Activated T-helper 1 cell treated with anti-CD3 and anti-CD28 coated beads, Interleukin-12 subunit alpha, Interleukin-12 subunit beta, Interleukin-2, Interleukin-4 antibody, amounts not matched to agents 30 ng/mL and 10 ng/mL and 1 ng/mL, durations not matched to agents 14 hours and 24 hours and 36 hours (primary cell): Measurements from ENCODE around the gene GPX5. TPM values are rescaled to one million over a fixed set of nuclear protein-coding genes. Genes with fewer than 3 reads are reported as not detected.
"Not testable (repeated sequence)": the region's sequence is repeated elsewhere in the genome, so short reads cannot be mapped to it uniquely, and the experiment has no call there.

ENCODE experiments used
- DNase-seq: peaks from one replicate; pipeline ENCODE4 v3.0.0; 2021; ENCODE audit warnings: low spot score
- H3K27ac Mint-ChIP-seq: one replicate; pipeline ENCODE4 v1.8.0; 2021; ENCODE audit warnings: mild to moderate bottlenecking, mixed read lengths
- H3K27me3 Mint-ChIP-seq: one replicate; pipeline ENCODE4 v1.8.0; 2022; ENCODE audit warnings: mild to moderate bottlenecking, moderate library complexity, mixed read lengths; ENCODE audit not compliant: insufficient read depth
- H3K36me3 Mint-ChIP-seq: one replicate; pipeline ENCODE4 v1.8.0; 2021; ENCODE audit warnings: low read depth, mixed read lengths
- H3K4me1 Mint-ChIP-seq: one replicate; pipeline ENCODE4 v1.8.0; 2021; ENCODE audit warnings: low read depth, mixed read lengths
- H3K4me3 Mint-ChIP-seq: one replicate; pipeline ENCODE4 v1.8.0; 2021; ENCODE audit warnings: mild to moderate bottlenecking, moderate library complexity, mixed read lengths
- H3K9me3 Mint-ChIP-seq: one replicate; pipeline ENCODE4 v1.8.0; 2021; ENCODE audit warnings: mixed read lengths
- intact Hi-C: fragments of 100-400 bp; cut with micrococcal nuclease; formaldehyde crosslinking; loops from one replicate; pipeline ENCODE4 v1.15.1; 2024
- total RNA-seq: library from RNA; stranded (reverse); gene quantifications from 2 replicates; pipeline ENCODE4 v1.2.3, GENCODE V29; 2022

The GPX5 gene
- total RNA-seq, 1 donor from 2014 or later = not detected

- intact Hi-C loops = no loop called here
- H3K9me3 Mint-ChIP-seq = no peaks in the 10 kb centered on the region
Observed at GRCh38 chr6:28530777-28531176, 5.1 kb downstream of the GPX5 start.

DNA sequence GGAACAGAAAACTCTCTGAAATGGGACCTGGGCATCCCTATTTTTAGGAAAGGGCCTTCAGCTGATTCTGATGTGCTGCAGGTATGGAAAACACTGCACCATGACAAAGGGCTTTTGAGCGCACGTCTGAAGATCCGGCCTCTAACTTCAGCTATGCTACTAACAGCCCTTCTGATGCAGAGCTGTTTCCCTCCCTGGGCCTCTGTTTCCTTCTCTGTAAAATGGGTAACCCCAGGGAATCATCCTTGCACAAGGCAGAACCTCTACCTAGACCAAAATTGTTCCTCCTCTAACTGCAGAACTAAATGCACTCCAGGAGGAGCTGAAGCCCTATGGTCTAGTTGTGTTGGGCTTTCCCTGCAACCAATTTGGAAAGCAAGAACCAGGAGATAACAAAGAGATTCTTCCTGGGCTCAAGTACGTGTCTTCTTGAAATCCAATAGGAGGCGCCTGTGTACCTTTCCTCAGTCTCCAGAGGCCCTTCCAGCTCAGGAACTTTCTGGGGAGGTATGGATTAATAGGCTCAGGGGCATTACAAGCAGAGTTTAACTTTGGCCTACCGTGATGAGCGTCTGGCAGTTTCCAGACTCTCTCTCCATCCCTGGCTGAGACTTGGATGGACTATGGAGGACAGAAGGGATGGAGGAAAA lies 5.9 kb downstream of the GPX5 start:
- Mint-ChIP-seq H3K27me3 (peaks cover 39% of the 10 kb centered on the region), H3K4me3 (no peak overlapping the region), H3K27ac (no peak overlapping the region), H3K4me1 (peaks cover under 1% of the 10 kb centered on the region), H3K36me3 (no peaks in the 10 kb centered on the region), H3K9me3 (no peaks in the 10 kb centered on the region)
- no peak for DNase-seq
- intact Hi-C loops = no loop called here

More at GRCh38 chr6:28530777-28531176, 5.1 kb downstream of the GPX5 start:
- peaks cover 40% of the 10 kb centered on the region for H3K27me3 Mint-ChIP-seq
- H3K4me1 Mint-ChIP-seq = peaks cover 3% of the 10 kb centered on the region
- no peaks in the 10 kb centered on the region for H3K36me3 Mint-ChIP-seq
- no peak overlapping the region for H3K27ac Mint-ChIP-seq
- H3K4me3 Mint-ChIP-seq = no peak overlapping the region
- DNase-seq = no peak

DNA sequence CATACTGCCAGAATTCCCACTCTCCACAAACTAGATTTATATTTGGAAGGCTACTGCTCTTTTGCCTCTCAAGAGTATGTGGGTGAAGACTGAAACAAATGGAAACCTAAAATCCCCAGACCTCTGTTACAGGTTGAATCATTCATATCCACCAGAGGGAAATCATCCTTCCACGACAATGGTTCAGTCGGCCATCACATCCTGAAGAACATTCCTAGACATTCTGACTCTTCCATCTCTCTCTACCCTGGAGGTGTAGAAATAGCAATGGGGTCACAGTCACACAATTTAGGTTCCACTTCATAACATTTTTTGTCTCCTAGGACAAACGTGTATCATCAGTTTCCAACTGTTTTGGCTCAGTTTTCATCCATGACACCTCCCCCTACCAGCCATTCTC lies 8.6 kb downstream of the GPX5 start:
- intact Hi-C loops = no loop called here

GRCh38 chr6:28534875-28535274 lies 9.2 kb downstream of the GPX5 start:
- intact Hi-C loops = no loop called here

More for the DNA sequence above, 8.6 kb downstream of the GPX5 start:
- H3K4me1 Mint-ChIP-seq = peaks cover 7% of the 10 kb centered on the region
- no peak overlapping the region for H3K27ac Mint-ChIP-seq
- no peaks in the 10 kb centered on the region for H3K36me3 Mint-ChIP-seq
- DNase-seq = no peak
- no peak overlapping the region for H3K4me3 Mint-ChIP-seq
- no peaks in the 10 kb centered on the region for H3K9me3 Mint-ChIP-seq
- H3K27me3 Mint-ChIP-seq = peaks cover 39% of the 10 kb centered on the region

DNA sequence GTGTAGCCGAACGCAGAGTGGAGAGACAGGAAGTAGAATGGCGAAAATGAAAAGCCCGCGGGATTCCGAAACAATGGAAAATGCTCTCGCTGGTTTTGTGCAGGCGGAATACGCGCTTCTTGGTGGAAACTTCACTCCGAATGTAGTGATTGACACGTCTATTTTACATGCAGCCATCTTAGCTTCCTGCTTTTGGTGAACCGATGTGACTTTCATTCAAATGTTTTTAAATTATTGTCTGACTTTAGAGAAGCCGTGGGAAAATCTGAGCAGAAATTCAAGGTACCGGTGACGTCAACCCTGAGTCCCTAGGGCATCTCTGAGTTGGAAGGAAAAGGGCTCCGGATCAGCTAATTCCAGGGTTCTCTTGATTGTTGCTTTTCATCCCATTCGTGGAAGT lies 11.4 kb downstream of the GPX5 start:
- DNase-seq = no peak
- Mint-ChIP-seq H3K4me1 (peaks cover 8% of the 10 kb centered on the region), H3K9me3 (peaks cover 8% of the 10 kb centered on the region), H3K36me3 (no peaks in the 10 kb centered on the region), H3K4me3 (peak overlapping the region; percentile 53), H3K27ac (no peak overlapping the region), H3K27me3 (peaks cover 45% of the 10 kb centered on the region)
- intact Hi-C loops = no loop called here

More at GRCh38 chr6:28534875-28535274, 9.2 kb downstream of the GPX5 start:
- peaks cover 39% of the 10 kb centered on the region for H3K27me3 Mint-ChIP-seq
- H3K9me3 Mint-ChIP-seq = no peaks in the 10 kb centered on the region
- DNase-seq = no peak
- peaks cover 7% of the 10 kb centered on the region for H3K4me1 Mint-ChIP-seq
- H3K36me3 Mint-ChIP-seq = no peaks in the 10 kb centered on the region
- no peak overlapping the region for H3K4me3 Mint-ChIP-seq
- no peak overlapping the region for H3K27ac Mint-ChIP-seq

- intact Hi-C loops = no loop called here
- Mint-ChIP-seq H3K27me3 (peaks cover 49% of the 10 kb centered on the region), H3K27ac (no peak overlapping the region), H3K36me3 (no peaks in the 10 kb centered on the region), H3K4me3 (no peak overlapping the region), H3K4me1 (peaks cover 14% of the 10 kb centered on the region), H3K9me3 (peaks cover 8% of the 10 kb centered on the region)
- no peak for DNase-seq
Observed at GRCh38 chr6:28537509-28538140, 11.9 kb downstream of the GPX5 start.

DNA sequence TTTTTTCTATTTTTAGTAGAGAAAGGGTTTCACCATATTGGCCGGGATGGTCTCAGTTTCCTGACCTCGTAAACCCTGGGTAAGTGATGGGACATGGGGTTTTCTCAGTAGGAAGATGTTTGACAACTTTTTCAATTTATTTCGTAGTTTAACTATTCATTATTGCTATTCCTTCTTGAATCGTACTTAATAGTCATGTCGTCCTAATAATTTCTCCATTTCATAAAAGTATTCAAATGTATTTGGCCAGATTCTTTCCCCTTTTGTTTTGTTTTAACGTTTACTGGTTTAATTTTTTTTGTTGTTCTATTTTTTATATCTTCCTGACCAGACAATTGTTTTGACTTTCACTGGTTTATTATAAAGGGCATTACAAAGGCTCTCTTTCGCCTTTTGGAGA lies 16.3 kb downstream of the GPX5 start:
- intact Hi-C loops = loop anchor here (1.0 to 5.0 kb wide), 4 partner anchors 45 to 400 kb away; partner anchors contain the start of gene ZSCAN12
- Mint-ChIP-seq H3K27ac (no peak overlapping the region), H3K4me1 (peaks cover 31% of the 10 kb centered on the region), H3K4me3 (peak overlapping the region; percentile 77), H3K36me3 (no peaks in the 10 kb centered on the region), H3K9me3 (peaks cover 8% of the 10 kb centered on the region), H3K27me3 (peaks cover 50% of the 10 kb centered on the region)
- no peak for DNase-seq

DNA sequence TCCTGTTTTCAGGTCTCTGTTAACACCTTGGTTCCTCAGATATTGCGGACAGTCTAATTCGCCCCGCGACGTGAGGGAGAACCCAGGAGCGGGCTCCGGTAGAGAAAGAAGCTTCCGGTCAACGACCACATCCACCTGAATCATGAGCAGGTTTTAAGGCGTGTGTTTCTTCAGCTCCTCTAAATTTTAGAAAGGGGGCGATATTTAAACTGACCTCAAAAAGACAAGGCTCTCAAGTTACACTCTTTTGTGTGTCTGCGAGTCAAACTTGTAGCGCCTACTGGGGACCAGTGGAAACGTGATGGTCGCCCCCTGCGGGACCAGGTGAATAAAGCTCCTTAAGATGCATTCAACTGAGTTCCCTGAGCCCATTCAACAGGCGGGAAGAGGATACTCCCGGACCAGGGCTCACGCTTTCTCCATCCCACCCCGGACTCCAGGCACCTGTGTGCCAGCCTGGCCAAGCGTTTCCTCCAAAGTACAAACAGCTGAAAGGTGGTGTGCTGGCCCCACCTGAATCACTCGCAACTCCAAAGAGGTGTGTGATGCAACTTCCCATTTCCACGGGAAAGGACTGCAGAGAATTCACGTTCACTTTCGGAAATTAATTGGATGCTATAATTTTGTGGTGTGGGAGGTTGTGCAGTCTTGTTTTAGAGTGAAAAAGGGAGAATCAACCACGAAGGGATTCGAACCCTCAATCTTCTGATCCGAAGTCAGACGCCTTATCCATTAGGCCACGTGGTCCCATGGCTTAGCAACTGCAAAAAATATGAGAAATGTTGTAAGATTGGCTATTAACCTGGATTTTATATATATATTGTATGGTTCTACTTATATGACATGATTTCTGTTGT lies 17.0 kb downstream of the GPX5 start:
- Mint-ChIP-seq H3K4me3 (peak overlapping the region; percentile 77), H3K36me3 (no peaks in the 10 kb centered on the region), H3K27me3 (peaks cover 44% of the 10 kb centered on the region), H3K27ac (peak overlapping the region; percentile 44), H3K9me3 (peaks cover 8% of the 10 kb centered on the region), H3K4me1 (peaks cover 28% of the 10 kb centered on the region)
- peak; percentile 18 for DNase-seq
- intact Hi-C loops = loop anchor here (1.0 to 5.0 kb wide), 6 partner anchors 44 to 400 kb away; partner anchors contain the start of gene ZSCAN12

- Mint-ChIP-seq H3K36me3 (no peaks in the 10 kb centered on the region), H3K4me1 (peaks cover 28% of the 10 kb centered on the region), H3K9me3 (peaks cover 8% of the 10 kb centered on the region), H3K27me3 (peaks cover 42% of the 10 kb centered on the region), H3K4me3 (peak overlapping the region; percentile 76), H3K27ac (no peak overlapping the region)
- intact Hi-C loops = loop anchor here (1.0 to 5.0 kb wide), 5 partner anchors 43 to 398 kb away; a partner anchor contains a TSS
- DNase-seq = no peak
Observed at GRCh38 chr6:28543651-28544610, 18.2 kb downstream of the GPX5 start.

GRCh38 chr6:28545955-28546354 lies 20.3 kb downstream of the GPX5 start:
- intact Hi-C loops = no loop called here
- no peak for DNase-seq
- H3K4me1 Mint-ChIP-seq = peaks cover 28% of the 10 kb centered on the region
- H3K36me3 Mint-ChIP-seq = no peaks in the 10 kb centered on the region
- H3K27me3 Mint-ChIP-seq = peaks cover 34% of the 10 kb centered on the region
- no peak overlapping the region for H3K27ac Mint-ChIP-seq
- peaks cover under 1% of the 10 kb centered on the region for H3K9me3 Mint-ChIP-seq
- H3K4me3 Mint-ChIP-seq = no peak overlapping the region

DNA sequence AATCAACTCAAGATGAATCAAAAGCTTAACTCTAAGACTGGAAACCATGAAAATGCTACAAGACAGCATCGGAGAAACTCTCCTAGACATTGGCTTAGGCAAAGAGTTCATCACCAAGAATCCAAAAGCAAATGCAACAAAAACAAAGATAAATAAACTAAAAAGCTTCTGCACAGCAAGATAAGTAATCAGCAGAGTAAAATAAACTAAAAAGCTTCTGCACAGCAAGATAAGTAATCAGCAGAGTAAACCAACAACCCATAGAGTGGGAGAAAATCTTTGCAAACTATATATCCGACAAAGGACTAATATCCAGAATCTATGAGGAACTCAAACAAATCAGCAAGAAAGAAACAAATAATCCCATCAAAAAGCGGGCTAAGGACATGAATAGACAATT lies 21.3 kb downstream of the GPX5 start:
- H3K4me3 Mint-ChIP-seq, DNase-seq, H3K36me3 Mint-ChIP-seq, H3K9me3 Mint-ChIP-seq, H3K27ac Mint-ChIP-seq, intact Hi-C loops: not testable (repeated sequence)
- peaks cover 36% of the 10 kb centered on the region for H3K27me3 Mint-ChIP-seq
- H3K4me1 Mint-ChIP-seq = peaks cover 28% of the 10 kb centered on the region
